ENCODE results near the gene TRAF7. TPM values are rescaled to one million over a fixed set of nuclear protein-coding genes. Genes with fewer than 3 reads are reported as not detected.

Gene TRAF7
- total RNA-seq, 6 experiments from 2014 or later = 40.9 to 56.2 (median 46.2) TPM

DNA sequence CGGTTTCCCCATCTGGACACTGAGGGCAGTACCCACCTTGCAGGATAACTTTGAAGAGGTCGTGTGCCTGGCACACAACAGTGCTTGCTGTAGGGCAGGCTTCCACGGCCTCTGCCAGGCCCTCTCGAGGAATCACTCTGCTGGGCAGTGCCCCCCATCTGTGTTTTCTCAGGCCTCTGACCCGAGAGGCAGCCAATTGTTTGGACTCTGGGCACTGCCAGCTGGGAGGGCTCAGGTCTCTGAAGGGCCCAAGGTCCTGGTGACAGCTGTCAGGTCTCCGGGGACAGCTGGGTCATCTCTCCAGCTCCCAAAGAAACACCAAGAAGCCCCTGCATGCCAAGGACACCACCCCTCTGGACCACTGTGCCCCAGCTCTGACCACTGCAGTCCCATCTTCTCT, 8.2 kb upstream of the TRAF7 start:
- intact Hi-C loops (cut with DNase I) = loop anchor here (5.0 kb wide), 2 partner anchors 120 to 125 kb away; partner anchors contain the start of gene NHERF2 (in 1 of the 2)
- peak overlapping the region in 2 of 3 donors; percentile 53 to 61 for H3K4me3 ChIP-seq
- 37% methylated on average over 5 of the region's 6 CpGs for WGBS (ENCODE audit: insufficient coverage, low coverage, low lambda C conversion rate, missing lambda C conversion rate)
- peaks cover 0 to 48% (median 20%) of the 10 kb centered on the region in 4 donors for H3K4me1 ChIP-seq
- TF ChIP-seq CTCF (IDR thresholded peaks at IDR 0.05) (no peak), POLR2A (IDR thresholded peaks at IDR 0.05) (no peak)
- peak in 2 of 4 donors; percentile 1 to 34 for ATAC-seq
- H3K27ac ChIP-seq = peak overlapping the region; percentile 47 to 71 (median 70)
- H3K36me3 ChIP-seq = peaks cover 0 to 7% (median 0%) of the 10 kb centered on the region in 4 donors
- H3K27me3 ChIP-seq = no peaks in the 10 kb centered on the region
- H3K9me3 ChIP-seq = no peaks in the 10 kb centered on the region
- DNase-seq = peak in 2 of 3 donors; percentile 68 to 77

DNA sequence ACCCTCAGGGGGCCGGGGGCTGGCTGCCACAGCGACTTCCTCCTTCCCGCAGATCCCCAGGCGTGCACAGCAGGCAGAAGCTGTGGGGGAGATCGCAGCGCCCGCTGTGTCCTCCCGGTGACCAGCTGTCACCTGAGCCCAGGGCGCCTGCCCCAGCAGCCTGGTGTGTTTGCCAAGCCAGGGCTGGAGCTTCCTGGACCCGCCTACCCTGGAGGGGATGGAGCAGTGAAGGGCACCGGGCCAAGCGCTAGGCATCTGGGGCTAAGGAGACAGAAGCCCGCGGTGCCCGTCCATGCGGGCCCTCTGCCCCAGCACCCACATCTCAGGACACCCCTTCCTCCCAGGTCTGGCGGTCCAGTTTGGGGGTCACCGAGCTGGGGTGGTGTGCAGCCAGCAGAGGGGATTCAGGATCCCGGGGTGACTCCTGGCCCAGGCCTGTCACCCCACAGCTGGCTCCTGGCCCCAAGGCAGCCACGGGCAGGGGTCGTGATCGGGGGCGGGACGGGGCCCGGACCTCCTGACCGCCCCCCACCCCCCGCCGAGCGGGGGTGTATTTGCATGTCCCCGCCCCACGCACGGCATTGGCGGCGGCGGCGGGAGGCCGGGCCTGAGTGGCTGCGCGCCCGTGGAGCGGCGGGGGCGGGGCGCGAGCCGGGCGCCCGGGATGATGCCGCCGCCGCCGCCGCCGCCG, 7.5 kb upstream of the TRAF7 start, which contains the start of gene RAB26:
TSS of gene RAB26 (plus strand) at position 645 of the 691 bp plus-strand sequence. CDS start 159 bp downstream, outside the sequence.
- Histone ChIP-seq H3K9me3 (no peaks in the 10 kb centered on the region), H3K27me3 (no peaks in the 10 kb centered on the region), H3K4me3 (peak within 1 kb of the TSS; percentile 42 to 61 (median 53)), H3K4me1 (peaks cover 0 to 56% (median 23%) of the 10 kb centered on the region in 4 donors), H3K27ac (peak within 1 kb of the TSS; percentile 51 to 71 (median 70)), H3K36me3 (peaks cover 0 to 7% (median 0%) of the 10 kb centered on the region in 4 donors)
- ATAC-seq = peak; percentile 78 to 85 (median 80)
- intact Hi-C loops (cut with DNase I) = loop anchor here (5.0 kb wide), 2 partner anchors 121 to 126 kb away; partner anchors contain the start of gene NHERF2 (in 1 of the 2)
- peak; percentile 94 to 98 (median 96) for DNase-seq
- WGBS (ENCODE audit: insufficient coverage, low coverage, low lambda C conversion rate, missing lambda C conversion rate) = no CpG with 5 or more reads among the region's 55 CpGs
- TF ChIP-seq POLR2A (IDR thresholded peaks at IDR 0.05) (peak; percentile 69), CTCF (IDR thresholded peaks at IDR 0.05) (no peak)

DNA sequence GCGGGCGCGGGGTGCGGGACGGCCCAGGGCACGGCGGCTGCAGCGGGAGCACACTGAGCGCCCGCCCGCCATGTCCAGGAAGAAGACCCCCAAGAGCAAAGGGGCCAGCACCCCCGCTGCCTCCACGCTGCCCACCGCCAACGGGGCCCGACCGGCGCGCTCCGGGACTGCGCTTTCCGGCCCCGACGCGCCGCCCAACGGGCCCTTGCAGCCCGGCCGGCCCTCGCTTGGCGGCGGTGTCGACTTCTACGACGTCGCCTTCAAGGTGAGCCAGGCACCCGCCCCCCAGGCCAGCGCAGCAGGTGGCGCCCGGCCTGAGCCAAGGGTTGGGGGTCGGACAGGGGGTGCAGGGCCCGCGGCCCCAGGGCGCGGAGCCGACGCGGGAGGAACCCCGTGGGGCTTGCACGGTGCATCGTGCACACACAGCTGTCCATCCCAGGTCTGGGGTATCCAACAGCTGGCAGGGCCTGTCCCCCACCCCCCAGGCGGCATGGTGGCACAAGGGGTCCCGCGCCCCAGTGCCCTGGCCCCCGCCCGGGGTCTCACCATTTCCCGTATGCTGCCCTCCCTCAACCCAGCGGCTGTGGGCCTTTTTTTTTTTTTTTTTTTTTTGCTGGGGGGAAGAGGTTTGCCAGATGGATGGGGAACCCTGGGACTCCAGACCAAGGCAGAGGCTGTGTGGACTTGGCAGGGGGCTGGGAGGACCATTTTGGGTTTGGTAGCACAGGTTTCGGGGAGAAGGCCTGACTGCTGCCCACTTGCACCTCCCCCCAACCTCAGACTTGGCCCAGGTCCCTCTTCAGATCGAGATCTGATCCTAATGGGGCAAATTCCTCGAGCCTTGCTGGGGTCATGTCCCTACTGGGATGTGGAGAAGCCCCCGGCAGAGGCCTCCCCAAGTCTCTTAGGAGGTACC, 6.6 kb upstream of the TRAF7 start:
- peak overlapping the region in 1 of 3 donors; percentile 71 for H3K27ac ChIP-seq
- peaks cover 0 to 7% (median 0%) of the 10 kb centered on the region in 4 donors for H3K36me3 ChIP-seq
- intact Hi-C loops (cut with DNase I) = loop anchor here (5.0 kb wide), 2 partner anchors 122 to 127 kb away; partner anchors contain the start of gene NHERF2 (in 1 of the 2)
- WGBS (ENCODE audit: insufficient coverage, low coverage, low lambda C conversion rate, missing lambda C conversion rate) = 2% methylated on average over 7 of the region's 62 CpGs
- H3K4me3 ChIP-seq = peak overlapping the region; percentile 42 to 61 (median 53)
- DNase-seq (peak in 2 of 3 donors; percentile 60), ATAC-seq (no peak)
- H3K27me3 ChIP-seq = no peaks in the 10 kb centered on the region
- TF ChIP-seq POLR2A (IDR thresholded peaks at IDR 0.05) = no peak
- TF ChIP-seq CTCF (IDR thresholded peaks at IDR 0.05) = peak in 1 of 4 donors; percentile 28
- H3K9me3 ChIP-seq = no peaks in the 10 kb centered on the region
- peaks cover 0 to 63% (median 23%) of the 10 kb centered on the region in 4 donors for H3K4me1 ChIP-seq
